Suprapubic skin (tissue), 4 donors: ENCODE data around the gene AK4.

Source experiments
- CTCF ChIP-seq, 2 donors: fragments of 200-600 bp in 1 of 2; fragments of 450-650 bp in 1 of 2; sonication (generic) in 1 of 2; IDR thresholded peaks; one replicate each; pipeline ENCODE4 v1.5.1; 2016 to 2019; ENCODE audit warnings: antibody characterized with exemption in 2 of 2, mild to moderate bottlenecking in 1 of 2, moderate library complexity in 1 of 2
- POLR2A ChIP-seq, 2 donors: fragments of 450-650 bp; IDR thresholded peaks; one replicate each; pipeline ENCODE4 v1.6.1; 2017; ENCODE audit warnings: antibody characterized with exemption in 2 of 2, mild to moderate bottlenecking in 2 of 2, moderate library complexity in 2 of 2
- POLR2AphosphoS5 ChIP-seq, 3 donors: sonication (generic); formaldehyde crosslinking; IDR thresholded peaks; one replicate each; pipeline ENCODE4 v1.6.1; 2017; ENCODE audit warnings: antibody characterized with exemption in 3 of 3

GRCh38 chr1:65278376-65279069 lies 130.5 kb downstream of the AK4 start:
- TF ChIP-seq POLR2AphosphoS5 (IDR thresholded peaks at IDR 0.05) = no peak
- TF ChIP-seq POLR2A (IDR thresholded peaks at IDR 0.05) = no peak
- no peak for TF ChIP-seq CTCF (IDR thresholded peaks at IDR 0.05)
